Mucosa of descending colon (tissue), 3 donors: ENCODE measurements around the gene PHETA1. TPM values are rescaled to one million over a fixed set of nuclear protein-coding genes. Genes with fewer than 3 reads are reported as not detected.

Experiments used
- ATAC-seq: fragments of 200-7000 bp; cut with Tn5 transposase; one replicate; pipeline ENCODE4 v1.9.1; 2020; ENCODE audit warnings: mild to moderate bottlenecking, moderate library complexity
- DNase-seq, 3 donors: peaks; one replicate each; pipeline ENCODE4 v3.0.0-alpha.2; 2020
- H3K36me3 ChIP-seq: fragments of 200-600 bp; one replicate; pipeline ENCODE4 v1.8.0; 2021; ENCODE audit warnings: low read depth, mild to moderate bottlenecking
- H3K4me1 ChIP-seq: fragments of 200-600 bp; one replicate; pipeline ENCODE4 v1.8.0; 2021; ENCODE audit warnings: low read depth, mild to moderate bottlenecking
- H3K4me3 ChIP-seq: fragments of 200-600 bp; one replicate; pipeline ENCODE4 v1.8.0; 2021; ENCODE audit warnings: mild to moderate bottlenecking
- H3K9me3 ChIP-seq: fragments of 200-600 bp; one replicate; pipeline ENCODE4 v1.8.0; 2021; ENCODE audit warnings: mild to moderate bottlenecking
- CTCF ChIP-seq: fragments of 200-600 bp; IDR thresholded peaks from one replicate; pipeline ENCODE4 v1.8.0; 2022; ENCODE audit warnings: antibody characterized with exemption, mild to moderate bottlenecking
- intact Hi-C, 2 donors: fragments of 100-400 bp; cut with DNase I in 1 of 2; cut with micrococcal nuclease in 1 of 2; formaldehyde crosslinking; loops; one replicate each; pipeline versions ENCODE4 v1.11.0 to v1.11.1; 2022; cut with DNase I, micrococcal nuclease
- total RNA-seq, 3 donors: library from RNA; stranded (reverse); fragmentation: NEBNext Ultra II Directional in 2 of 3; extraction: Animal tissue kit (Norgen Biotek cat#: 25700) in 2 of 3; gene quantifications; one replicate each; pipeline versions ENCODE4 v1.2.1 to v1.2.4, GENCODE V29; 2021 to 2023
- donor health status: DM: no; HTN: no; CAD: no; lungs with moderate emphysema.
- donor health status: DM: no; HTN: no; CAD: no.
- donor health status: DM: no; HTN: yes; CAD: no.

PHETA1 gene
- total RNA-seq, 3 donors from 2014 or later = 21.4 to 39.8 (median 23.4) TPM

GRCh38 chr12:111359231-111359913 lies 9.5 kb downstream of the PHETA1 start:
- peak; percentile 15 for ATAC-seq
- H3K9me3 ChIP-seq = no peaks in the 10 kb centered on the region
- intact Hi-C loops = no loop called here
- no peak overlapping the region for H3K4me3 ChIP-seq
- no peak for TF ChIP-seq CTCF
- H3K36me3 ChIP-seq = no peaks in the 10 kb centered on the region
- no peaks in the 10 kb centered on the region for H3K4me1 ChIP-seq
- no peak for DNase-seq

GRCh38 chr12:111355201-111355925 lies 13.5 kb downstream of the PHETA1 start:
- no peak for TF ChIP-seq CTCF
- peak; percentile 21 for ATAC-seq
- no peaks in the 10 kb centered on the region for H3K9me3 ChIP-seq
- no peaks in the 10 kb centered on the region for H3K36me3 ChIP-seq
- intact Hi-C loops = no loop called here
- H3K4me3 ChIP-seq = no peak overlapping the region
- H3K4me1 ChIP-seq = no peaks in the 10 kb centered on the region
- DNase-seq = no peak

- ATAC-seq (no peak), DNase-seq (no peak)
- Histone ChIP-seq H3K4me3 (no peak overlapping the region), H3K4me1 (no peaks in the 10 kb centered on the region), H3K36me3 (no peaks in the 10 kb centered on the region), H3K9me3 (no peaks in the 10 kb centered on the region)
- no peak for TF ChIP-seq CTCF
- intact Hi-C loops = no loop called here
Measured at GRCh38 chr12:111354511-111354910, 14.4 kb downstream of the PHETA1 start.

GRCh38 chr12:111353603-111354295 lies 15.1 kb downstream of the PHETA1 start:
- no peak overlapping the region for H3K4me3 ChIP-seq
- TF ChIP-seq CTCF = no peak
- no peaks in the 10 kb centered on the region for H3K4me1 ChIP-seq
- ATAC-seq (no peak), DNase-seq (no peak)
- intact Hi-C loops = no loop called here
- no peaks in the 10 kb centered on the region for H3K9me3 ChIP-seq
- H3K36me3 ChIP-seq = no peaks in the 10 kb centered on the region

GRCh38 chr12:111353026-111353425 lies 15.9 kb downstream of the PHETA1 start:
- H3K4me1 ChIP-seq = no peaks in the 10 kb centered on the region
- H3K9me3 ChIP-seq = no peaks in the 10 kb centered on the region
- no peak overlapping the region for H3K4me3 ChIP-seq
- no peak for TF ChIP-seq CTCF
- no peaks in the 10 kb centered on the region for H3K36me3 ChIP-seq
- intact Hi-C loops = no loop called here
- DNase-seq (no peak), ATAC-seq (no peak)
